ENCODE results near the gene C2CD4C.
"Not testable (repeated sequence)": the region's sequence is repeated elsewhere in the genome, so short reads cannot be mapped to it uniquely, and the experiment has no call there.

Gene C2CD4C

GRCh38 chr19:438416-438958, 29.5 kb upstream of the C2CD4C start:
- Histone ChIP-seq H3K27me3 (no peaks in the 10 kb centered on the region), H4K20me1 (no peaks in the 10 kb centered on the region), H3K4me1 (peaks cover 7% of the 10 kb centered on the region; the same call in 1 of the 2 replicates), H3K9ac (no peak overlapping the region), H3K4me3 (no peak overlapping the region), H3K4me2 (no peak overlapping the region), H3K27ac (no peak overlapping the region), H3K9me3 (no peaks in the 10 kb centered on the region), H3K36me3 (no peaks in the 10 kb centered on the region)
- no peak for TF ChIP-seq Cebpa-rat (IDR thresholded peaks at IDR 0.05)

GRCh38 chr19:437041-437440, 28.1 kb upstream of the C2CD4C start:
- Histone ChIP-seq H3K36me3 (no peaks in the 10 kb centered on the region), H3K4me3 (no peak overlapping the region), H3K9ac (no peak overlapping the region), H3K9me3 (no peaks in the 10 kb centered on the region), H3K27me3 (no peaks in the 10 kb centered on the region), H3K4me2 (no peak overlapping the region), H3K4me1 (peaks cover 7% of the 10 kb centered on the region; the same call in 1 of the 2 replicates), H3K27ac (no peak overlapping the region), H4K20me1 (no peaks in the 10 kb centered on the region)
- TF ChIP-seq Cebpa-rat (IDR thresholded peaks at IDR 0.05): no peak

- Histone ChIP-seq H3K9ac (no peak overlapping the region), H4K20me1 (no peaks in the 10 kb centered on the region), H3K4me1 (peaks cover 7% of the 10 kb centered on the region; the same call in 1 of the 2 replicates), H3K27me3 (no peaks in the 10 kb centered on the region), H3K9me3 (no peaks in the 10 kb centered on the region), H3K27ac (no peak overlapping the region), H3K36me3 (no peaks in the 10 kb centered on the region), H3K4me3 (no peak overlapping the region), H3K4me2 (no peak overlapping the region)
- no peak for TF ChIP-seq Cebpa-rat (IDR thresholded peaks at IDR 0.05)
Measured at GRCh38 chr19:436413-436950, 27.5 kb upstream of the C2CD4C start.

GRCh38 chr19:435707-436412, 26.9 kb upstream of the C2CD4C start:
- no peak overlapping the region for H3K27ac ChIP-seq
- H4K20me1 ChIP-seq: no peaks in the 10 kb centered on the region

GRCh38 chr19:435056-435706, 26.2 kb upstream of the C2CD4C start:
- Histone ChIP-seq H3K4me2 (no peak overlapping the region), H3K4me3 (no peak overlapping the region), H3K27ac (no peak overlapping the region), H3K9me3 (peaks cover 9% of the 10 kb centered on the region), H3K27me3 (no peaks in the 10 kb centered on the region), H3K4me1 (no peaks in the 10 kb centered on the region), H4K20me1 (no peaks in the 10 kb centered on the region), H3K36me3 (no peaks in the 10 kb centered on the region), H3K9ac (no peak overlapping the region)
- TF ChIP-seq Cebpa-rat (IDR thresholded peaks at IDR 0.05): no peak

More at GRCh38 chr19:435707-436412, 26.9 kb upstream of the C2CD4C start:
- no peak for TF ChIP-seq Cebpa-rat (IDR thresholded peaks at IDR 0.05)
- H3K4me3 ChIP-seq: no peak overlapping the region
- no peak overlapping the region for H3K9ac ChIP-seq
- no peaks in the 10 kb centered on the region for H3K27me3 ChIP-seq
- peaks cover 2% of the 10 kb centered on the region for H3K9me3 ChIP-seq
- H3K4me1 ChIP-seq: 0 out of 2 replicates have a peak, but pooled peaks cover under 1% of the 10 kb centered on the region
- H3K36me3 ChIP-seq: no peaks in the 10 kb centered on the region
- H3K4me2 ChIP-seq: no peak overlapping the region

GRCh38 chr19:434152-434960, 25.4 kb upstream of the C2CD4C start:
- H3K4me3 ChIP-seq: no peak overlapping the region
- H3K36me3 ChIP-seq: no peaks in the 10 kb centered on the region
- no peaks in the 10 kb centered on the region for H3K4me1 ChIP-seq
- no peak overlapping the region for H3K4me2 ChIP-seq
- no peak overlapping the region for H3K9ac ChIP-seq
- peaks cover 18% of the 10 kb centered on the region for H3K9me3 ChIP-seq
- H3K27me3 ChIP-seq: no peaks in the 10 kb centered on the region
- no peak for TF ChIP-seq Cebpa-rat (IDR thresholded peaks at IDR 0.05)
- no peaks in the 10 kb centered on the region for H4K20me1 ChIP-seq
- no peak overlapping the region for H3K27ac ChIP-seq

GRCh38 chr19:430701-431100, 21.8 kb upstream of the C2CD4C start:
- Histone ChIP-seq H3K27me3 (no peaks in the 10 kb centered on the region), H3K36me3 (no peaks in the 10 kb centered on the region)

GRCh38 chr19:428149-428548, 19.2 kb upstream of the C2CD4C start:
- H3K4me3 ChIP-seq: no peak overlapping the region
- no peak for TF ChIP-seq Cebpa-rat (IDR thresholded peaks at IDR 0.05)
- H4K20me1 ChIP-seq: no peaks in the 10 kb centered on the region
- no peaks in the 10 kb centered on the region for H3K36me3 ChIP-seq
- H3K27ac ChIP-seq: no peak overlapping the region
- H3K27me3 ChIP-seq: no peaks in the 10 kb centered on the region
- no peaks in the 10 kb centered on the region for H3K4me1 ChIP-seq
- no peak overlapping the region for H3K4me2 ChIP-seq
- no peak overlapping the region for H3K9ac ChIP-seq
- H3K9me3 ChIP-seq: peaks cover 19% of the 10 kb centered on the region

More at GRCh38 chr19:430701-431100, 21.8 kb upstream of the C2CD4C start:
- H3K9me3 ChIP-seq: peaks cover 19% of the 10 kb centered on the region
- no peak overlapping the region for H3K4me3 ChIP-seq
- no peak overlapping the region for H3K9ac ChIP-seq
- no peak overlapping the region for H3K27ac ChIP-seq
- no peak for TF ChIP-seq Cebpa-rat (IDR thresholded peaks at IDR 0.05)
- H4K20me1 ChIP-seq: no peaks in the 10 kb centered on the region
- no peaks in the 10 kb centered on the region for H3K4me1 ChIP-seq
- H3K4me2 ChIP-seq: no peak overlapping the region

GRCh38 chr19:427675-428074, 18.7 kb upstream of the C2CD4C start:
- H3K27ac ChIP-seq, H3K27me3 ChIP-seq, H3K4me1 ChIP-seq, H3K9ac ChIP-seq, H4K20me1 ChIP-seq, H3K4me2 ChIP-seq, H3K36me3 ChIP-seq, H3K4me3 ChIP-seq: not testable (repeated sequence)
- H3K9me3 ChIP-seq: peaks cover 19% of the 10 kb centered on the region

Measured in BLaER1 (cell line).